Mesenchymal stem cell (in vitro differentiated cells and primary cell): Measurements from ENCODE around the gene SCARB2. TPM values are rescaled to one million over a fixed set of nuclear protein-coding genes. Genes with fewer than 3 reads are reported as not detected.

ENCODE experiments used
- DNase-seq: peaks from one replicate; pipeline ENCODE4 v3.0.0-alpha.2; 2013
- H2AFZ ChIP-seq: one replicate; pipeline ENCODE4 v1.6.1; 2013; ENCODE audit warnings: low read depth, mild to moderate bottlenecking, control low read depth, inconsistent platforms, low read length, moderate library complexity
- H2AK5ac ChIP-seq: 2 replicates; pipeline ENCODE4 v1.6.1; 2013; ENCODE audit warnings: low read length, moderate library complexity, mild to moderate bottlenecking, inconsistent platforms; ENCODE audit not compliant: severe bottlenecking
- H2BK120ac ChIP-seq: one replicate; pipeline ENCODE4 v1.6.1; 2013; ENCODE audit warnings: low read depth, mild to moderate bottlenecking, inconsistent platforms, low read length, moderate library complexity
- H2BK12ac ChIP-seq, 2 experiments: one replicate each; pipeline ENCODE4 v1.6.1; 2013; ENCODE audit warnings: inconsistent platforms in 2 of 2, low read length in 2 of 2, mild to moderate bottlenecking in 2 of 2, moderate library complexity in 2 of 2, control low read depth in 1 of 2
- H2BK15ac ChIP-seq: one replicate; pipeline ENCODE4 v1.6.1; 2013; ENCODE audit warnings: mild to moderate bottlenecking, low read depth, inconsistent platforms; ENCODE audit not compliant: poor library complexity, severe bottlenecking
- H2BK5ac ChIP-seq: 2 replicates; pipeline ENCODE4 v1.6.1; 2013; ENCODE audit warnings: low read depth, mild to moderate bottlenecking, low read length, control low read depth, inconsistent platforms; ENCODE audit not compliant: poor library complexity, severe bottlenecking
- H3K14ac ChIP-seq, 2 experiments: one replicate each; pipeline ENCODE4 v1.6.1; 2013; ENCODE audit warnings: inconsistent platforms in 2 of 2, low read length in 2 of 2, control low read depth in 1 of 2, mild to moderate bottlenecking in 1 of 2, moderate library complexity in 1 of 2
- H3K18ac ChIP-seq, 2 experiments: one replicate each; pipeline ENCODE4 v1.6.1; 2013; ENCODE audit warnings: inconsistent platforms in 2 of 2, low read length in 2 of 2, control low read depth in 1 of 2, low read depth in 1 of 2, mild to moderate bottlenecking in 1 of 2
- H3K23ac ChIP-seq, 2 experiments: one replicate each; pipeline ENCODE4 v1.6.1; 2013; ENCODE audit warnings: inconsistent platforms in 2 of 2, low read length in 2 of 2, mild to moderate bottlenecking in 2 of 2, moderate library complexity in 2 of 2, control low read depth in 1 of 2
- H3K27ac ChIP-seq: 2 replicates; pipeline ENCODE4 v1.5.1; 2013; ENCODE audit warnings: mild to moderate bottlenecking, moderate library complexity, low read length, control low read depth, inconsistent platforms; ENCODE audit not compliant: poor library complexity, severe bottlenecking
- H3K27me3 ChIP-seq, 2 experiments: 2 replicates each; pipeline versions ENCODE4 v1.6.1 to v1.7.0; 2013; ENCODE audit warnings: low read length in 2 of 2, mild to moderate bottlenecking in 2 of 2, moderate library complexity in 2 of 2, control low read depth in 1 of 2, inconsistent platforms in 1 of 2; ENCODE audit not compliant: control insufficient read depth in 1 of 2, insufficient read depth in 1 of 2
- H3K36me3 ChIP-seq, 2 experiments: 2 replicates each; pipeline versions ENCODE4 v1.6.1 to v1.7.0; 2013; ENCODE audit warnings: low read length in 2 of 2, control low read depth in 1 of 2, inconsistent platforms in 1 of 2, low read depth in 1 of 2, mild to moderate bottlenecking in 1 of 2; ENCODE audit not compliant: insufficient read depth in 2 of 2, control insufficient read depth in 1 of 2
- H3K4ac ChIP-seq, 2 experiments: one replicate each; pipeline ENCODE4 v1.6.1; 2013; ENCODE audit warnings: inconsistent platforms in 2 of 2, low read length in 2 of 2, mild to moderate bottlenecking in 2 of 2, moderate library complexity in 2 of 2, control low read depth in 1 of 2, low read depth in 1 of 2
- H3K4me1 ChIP-seq: 2 replicates; pipeline ENCODE4 v1.6.1; 2013; ENCODE audit warnings: low read depth, low read length, control low read depth; ENCODE audit not compliant: control insufficient read depth, insufficient read depth
- H3K4me2 ChIP-seq: 2 replicates; pipeline ENCODE4 v1.6.1; 2013; ENCODE audit warnings: low read length, mild to moderate bottlenecking, inconsistent platforms; ENCODE audit not compliant: poor library complexity, severe bottlenecking
- H3K4me3 ChIP-seq, 2 experiments: 2 replicates each; pipeline versions ENCODE4 v1.5.1 to v1.7.0; 2013; ENCODE audit warnings: low read length in 2 of 2, mild to moderate bottlenecking in 2 of 2, control low read depth in 1 of 2, low read depth in 1 of 2; ENCODE audit not compliant: insufficient read depth in 1 of 2
- H3K79me1 ChIP-seq: replicated peaks from 2 replicates; pipeline ENCODE4 v1.6.1; 2013; ENCODE audit warnings: mild to moderate bottlenecking, control low read depth, low read length, inconsistent platforms; ENCODE audit not compliant: poor library complexity, severe bottlenecking
- H3K9ac ChIP-seq: 2 replicates; pipeline ENCODE4 v1.7.0; 2013; ENCODE audit warnings: mild to moderate bottlenecking, low read length, moderate library complexity
- H3K9me3 ChIP-seq: 2 replicates; pipeline ENCODE4 v1.7.0; 2013; ENCODE audit warnings: mild to moderate bottlenecking, low read length; ENCODE audit not compliant: control insufficient read depth
- H4K8ac ChIP-seq: one replicate; pipeline ENCODE4 v1.6.1; 2013; ENCODE audit warnings: inconsistent platforms, mild to moderate bottlenecking, low read length, moderate library complexity
- H4K91ac ChIP-seq: one replicate; pipeline ENCODE4 v1.6.1; 2013; ENCODE audit warnings: mild to moderate bottlenecking, low read length, inconsistent platforms
- WGBS: methylation state at CpG from one replicate; pipeline ENCODE4 v1.1.7; 2013; ENCODE audit warnings: mixed read lengths; 5-methylcytosine and 5-hydroxymethylcytosine counted together
- polyA plus RNA-seq, 2 experiments: library from polyadenylated mRNA; stranded (reverse); fragments of 200-250 nt; gene quantifications; one replicate each; pipeline ENCODE4 v1.2.3, GENCODE V29; 2013

Gene SCARB2
- 254 TPM for polyA plus RNA-seq (2013, experiment 1 of 2)
- polyA plus RNA-seq (2013, experiment 2 of 2): 261 TPM

- H2BK15ac ChIP-seq: peak within 1 kb of the TSS; percentile 60
- peak within 1 kb of the TSS; percentile 89 for H3K4me2 ChIP-seq
- peak within 1 kb of the TSS; percentile 77 to 96 for H3K4ac ChIP-seq
- H3K36me3 ChIP-seq: peaks cover 4% of the 10 kb centered on the region in 2 experiments
- peak within 1 kb of the TSS; percentile 80 for H3K27ac ChIP-seq
- WGBS: under 1% methylated on average over 75 of the region's 94 CpGs
- peak within 1 kb of the TSS; percentile 97 for H3K9ac ChIP-seq
- peak within 1 kb of the TSS; percentile 55 for H4K8ac ChIP-seq
- H2AK5ac ChIP-seq: peak within 1 kb of the TSS; percentile 13
- peak within 1 kb of the TSS; percentile 85 for H2BK5ac ChIP-seq
- peak; percentile 89 for DNase-seq
- peak within 1 kb of the TSS; percentile 88 for H4K91ac ChIP-seq
- peak within 1 kb of the TSS in 1 of 2 experiments; percentile 65 for H3K23ac ChIP-seq
- peaks cover 12% of the 10 kb centered on the region for H3K4me1 ChIP-seq
- peak within 1 kb of the TSS; percentile 14 to 61 for H2BK12ac ChIP-seq
- peak within 1 kb of the TSS; percentile 96 for H2BK120ac ChIP-seq
- H3K9me3 ChIP-seq: no peaks in the 10 kb centered on the region
- H3K27me3 ChIP-seq: no peaks in the 10 kb centered on the region
- peak within 1 kb of the TSS; percentile 65 to 94 for H3K18ac ChIP-seq
- peak within 1 kb of the TSS; percentile 29 to 97 for H3K14ac ChIP-seq
- peak within 1 kb of the TSS; percentile 92 to 95 for H3K4me3 ChIP-seq
- peaks cover 14% of the 10 kb centered on the region for H3K79me1 ChIP-seq
- H2AFZ ChIP-seq: peak within 1 kb of the TSS; percentile 63
These were observed at the start of gene SCARB2 for GRCh38 chr4:76213415-76214176. Gene SCARB2 (minus strand): TSS chr4:76213824. CDS start chr4:76213543, 281 bp downstream.

GRCh38 chr4:76260571-76260970, 46.9 kb upstream of the SCARB2 start:
- Histone ChIP-seq H2BK15ac (no peak overlapping the region), H3K9ac (no peak overlapping the region), H3K36me3 (no peaks in the 10 kb centered on the region), H3K9me3 (no peaks in the 10 kb centered on the region), H3K27ac (no peak overlapping the region), H2AFZ (no peak overlapping the region), H2BK120ac (no peak overlapping the region), H3K18ac (no peak overlapping the region), H3K23ac (no peak overlapping the region), H3K79me1 (no peaks in the 10 kb centered on the region), H2AK5ac (no peak overlapping the region), H3K14ac (no peak overlapping the region), H3K4me3 (no peak overlapping the region), H2BK5ac (no peak overlapping the region), H3K4me2 (no peak overlapping the region), H3K27me3 (peaks cover 3 to 17% of the 10 kb centered on the region in 2 experiments), H2BK12ac (no peak overlapping the region), H4K91ac (no peak overlapping the region), H3K4ac (no peak overlapping the region), H4K8ac (no peak overlapping the region), H3K4me1 (no peaks in the 10 kb centered on the region)
- WGBS: 95% methylated on average over 1 of the region's 1 CpG
- DNase-seq: no peak

GRCh38 chr4:76257824-76258223, 44.2 kb upstream of the SCARB2 start:
- H3K14ac ChIP-seq: no peak overlapping the region
- no peak overlapping the region for H2BK5ac ChIP-seq
- no peaks in the 10 kb centered on the region for H3K4me1 ChIP-seq
- no peak overlapping the region for H4K8ac ChIP-seq
- no peak overlapping the region for H3K27ac ChIP-seq
- no peaks in the 10 kb centered on the region for H3K79me1 ChIP-seq
- H3K4ac ChIP-seq: no peak overlapping the region
- no peak overlapping the region for H3K18ac ChIP-seq
- no peak overlapping the region for H2BK120ac ChIP-seq
- no peak overlapping the region for H4K91ac ChIP-seq
- DNase-seq: no peak
- H3K23ac ChIP-seq: no peak overlapping the region
- H2AK5ac ChIP-seq: no peak overlapping the region
- no peak overlapping the region for H2BK15ac ChIP-seq
- WGBS: 100% methylated on average over 3 of the region's 3 CpGs
- no peak overlapping the region for H2AFZ ChIP-seq
- H3K4me2 ChIP-seq: no peak overlapping the region
- no peak overlapping the region for H3K9ac ChIP-seq
- H3K27me3 ChIP-seq: peaks cover 24 to 30% of the 10 kb centered on the region in 2 experiments
- H3K9me3 ChIP-seq: no peaks in the 10 kb centered on the region
- H2BK12ac ChIP-seq: no peak overlapping the region
- no peak overlapping the region for H3K4me3 ChIP-seq
- no peaks in the 10 kb centered on the region for H3K36me3 ChIP-seq

- Histone ChIP-seq H3K79me1 (no peaks in the 10 kb centered on the region), H3K4ac (no peak overlapping the region), H3K4me3 (no peak overlapping the region), H3K27me3 (peaks cover 32 to 39% of the 10 kb centered on the region in 2 experiments), H3K14ac (no peak overlapping the region), H3K9ac (no peak overlapping the region), H3K27ac (no peak overlapping the region), H2AK5ac (no peak overlapping the region), H4K91ac (no peak overlapping the region), H2AFZ (no peak overlapping the region), H2BK12ac (no peak overlapping the region), H4K8ac (no peak overlapping the region), H3K9me3 (no peaks in the 10 kb centered on the region), H3K23ac (no peak overlapping the region), H2BK15ac (no peak overlapping the region), H3K18ac (no peak overlapping the region), H2BK120ac (no peak overlapping the region), H3K4me1 (peaks cover 1% of the 10 kb centered on the region), H3K36me3 (no peaks in the 10 kb centered on the region), H3K4me2 (no peak overlapping the region), H2BK5ac (no peak overlapping the region)
- DNase-seq: no peak
- no CpG with 5 or more reads among the region's 1 CpG for WGBS
These were observed 43.3 kb upstream of the SCARB2 start for GRCh38 chr4:76256968-76257367.
